HG03108 (cell line): ENCODE results near the gene TARS1.
"Not testable (repeated sequence)": the region's sequence is repeated elsewhere in the genome, so short reads cannot be mapped to it uniquely, and the experiment has no call there.

Source experiments
- ATAC-seq: cut with Tn5 transposase; IDR thresholded peaks from one replicate; pipeline ENCODE4 v1.9.1; 2021; ENCODE audit warnings: moderate library complexity; ENCODE audit not compliant: unreplicated experiment

Gene TARS1

GRCh38 chr5:33482335-33482734, 41.6 kb downstream of the TARS1 start:
- no peak for ATAC-seq

DNA sequence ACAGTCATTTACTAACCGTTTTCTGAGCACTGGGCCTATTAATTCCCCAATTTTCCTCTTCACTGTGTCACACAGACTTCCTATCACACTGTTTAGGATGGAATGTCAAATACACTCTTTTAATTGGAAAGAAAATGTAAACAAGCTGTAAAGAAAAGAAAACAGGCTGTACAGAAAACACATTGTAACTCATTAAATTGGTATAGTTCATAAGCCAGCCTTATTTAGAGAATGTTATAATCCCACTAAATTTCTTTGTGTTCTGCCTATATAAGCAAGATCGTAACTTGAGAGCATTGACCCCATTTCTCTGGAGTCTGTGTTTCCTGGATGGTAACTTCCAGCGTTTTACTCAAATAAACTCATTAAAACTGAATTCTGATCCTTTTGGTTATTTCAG, 46.5 kb downstream of the TARS1 start:
- no peak for ATAC-seq

DNA sequence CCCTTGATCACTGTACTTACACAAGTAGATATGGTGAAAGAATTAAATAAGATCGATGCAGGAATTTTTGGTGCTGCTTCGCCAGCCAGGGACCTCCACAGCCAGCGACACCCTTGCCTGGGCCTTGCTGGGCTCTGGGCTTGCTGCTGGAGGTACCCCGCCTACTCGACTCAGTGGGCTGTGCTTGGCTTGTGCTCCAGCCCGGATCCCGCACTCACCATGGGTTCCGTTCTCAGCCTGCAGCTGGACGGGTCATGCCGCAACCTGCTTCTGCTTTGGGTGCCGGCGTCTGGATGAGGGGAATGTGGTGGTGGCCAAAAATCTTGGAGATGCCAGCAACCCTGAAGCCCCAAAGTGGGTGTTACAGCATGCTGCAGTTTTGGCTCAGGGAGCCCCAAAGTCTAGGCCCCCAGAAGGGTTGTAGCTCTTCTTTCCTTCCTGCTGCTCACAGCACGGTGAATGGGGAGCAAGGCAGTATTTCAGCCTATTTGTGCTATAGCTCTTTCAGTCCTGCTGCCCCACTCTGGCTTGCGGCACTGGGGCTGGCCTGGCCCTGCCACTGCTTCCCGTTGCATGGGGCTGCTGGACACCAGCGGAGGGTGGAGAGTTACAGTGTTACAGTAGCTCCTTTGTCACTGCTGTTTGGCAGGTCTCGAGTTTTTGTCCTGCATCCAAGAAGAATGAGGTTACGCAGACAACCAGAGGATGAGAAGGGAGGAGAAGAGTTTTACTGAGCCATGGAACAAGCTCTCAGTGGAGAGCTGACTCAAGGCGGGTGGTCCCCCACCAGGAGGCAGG, 48.0 kb downstream of the TARS1 start:
- no peak for ATAC-seq

DNA sequence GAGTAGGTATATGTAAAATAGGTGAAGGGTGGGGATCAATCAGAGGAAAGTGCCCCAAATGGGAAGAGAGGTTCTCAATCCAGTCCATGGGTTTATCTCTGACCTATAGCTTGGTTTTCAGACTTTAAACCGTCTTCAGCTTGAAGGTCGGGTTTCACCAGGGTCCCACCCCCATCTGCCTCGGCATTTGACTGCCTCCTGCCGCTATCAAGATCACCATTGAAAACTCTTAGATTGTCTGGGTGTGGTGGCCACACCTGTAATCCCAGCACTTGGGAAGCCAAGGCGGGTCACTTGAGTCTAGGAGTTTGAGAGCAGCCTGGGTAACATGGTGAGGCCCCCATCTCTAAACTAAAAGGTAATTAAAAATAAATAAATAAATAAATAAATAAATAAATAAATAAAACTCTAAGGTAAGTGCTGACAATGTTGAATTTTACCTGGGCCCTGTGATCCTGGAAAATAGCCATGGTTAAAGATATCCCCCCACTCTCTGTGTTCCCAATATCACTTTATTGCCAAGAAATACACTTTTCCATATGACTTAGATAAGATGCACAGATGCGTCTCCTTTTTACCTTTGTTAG, 48.8 kb downstream of the TARS1 start:
- ATAC-seq = no peak

DNA sequence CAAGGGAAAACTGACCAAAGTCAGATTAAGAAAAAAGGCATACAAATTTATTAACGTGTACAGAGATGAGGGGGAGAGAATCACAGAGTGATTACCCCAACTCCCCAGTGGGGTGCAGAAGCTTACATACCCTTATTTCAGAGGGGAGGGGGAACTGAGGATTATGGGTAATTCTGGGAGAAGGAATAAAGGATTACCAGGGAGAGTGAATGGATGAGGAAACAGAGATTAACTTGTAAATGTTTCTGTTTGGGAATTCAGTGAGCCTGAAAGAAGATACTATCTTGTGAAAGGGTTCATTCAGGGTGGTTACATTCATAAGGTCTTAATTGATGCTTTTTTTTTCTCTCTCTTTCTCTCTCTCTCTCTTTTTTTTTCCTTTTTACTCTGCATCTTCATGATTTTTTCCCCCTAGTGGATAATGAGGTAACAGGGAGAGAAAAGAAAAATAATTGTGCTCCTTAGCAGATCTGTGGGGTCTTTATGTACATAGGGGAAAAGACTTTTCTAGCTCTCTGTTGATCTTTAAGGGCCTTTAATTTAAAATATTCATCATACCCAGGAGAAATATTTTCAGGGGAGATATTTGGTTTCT, 49.4 kb downstream of the TARS1 start:
- no peak for ATAC-seq

GRCh38 chr5:33491941-33492340, 51.2 kb downstream of the TARS1 start:
- no peak for ATAC-seq

DNA sequence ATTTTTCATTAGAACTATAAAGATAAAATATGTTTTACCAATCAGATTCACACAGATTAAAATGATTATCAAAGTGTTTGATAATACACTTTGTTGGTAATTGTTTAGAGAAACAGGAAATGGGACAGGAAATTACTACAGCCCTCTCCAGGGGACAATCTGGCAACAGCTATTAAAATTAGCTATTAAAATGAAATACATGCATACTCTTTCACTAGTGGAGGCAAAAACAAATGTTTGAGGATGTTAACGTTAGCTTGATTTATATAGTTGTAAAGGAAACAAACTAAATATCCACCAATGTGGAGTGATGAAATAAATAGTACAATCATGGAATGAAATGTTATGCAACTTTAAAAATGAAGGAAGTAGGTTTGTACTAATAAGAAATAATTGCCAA, 53.7 kb downstream of the TARS1 start:
- no peak for ATAC-seq

DNA sequence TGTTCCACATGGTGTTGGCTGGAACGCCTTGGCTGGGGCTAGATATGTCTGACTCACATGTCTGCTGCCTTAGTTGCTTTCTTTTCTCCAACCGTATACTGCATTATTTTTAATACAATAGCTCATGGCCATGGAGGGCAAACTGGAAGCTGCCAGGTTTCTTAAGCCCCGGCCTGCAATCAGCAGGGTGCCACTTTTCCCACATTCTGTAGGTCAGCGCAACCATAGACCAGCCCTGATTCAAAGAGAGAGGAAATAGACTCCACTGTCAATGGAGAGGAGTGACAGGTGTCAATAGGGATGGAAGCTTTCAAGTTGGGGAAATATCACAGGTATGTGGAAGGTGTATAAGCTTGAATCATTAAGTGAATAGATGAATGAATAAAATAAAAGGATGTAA, 60.5 kb downstream of the TARS1 start:
- no peak for ATAC-seq

DNA sequence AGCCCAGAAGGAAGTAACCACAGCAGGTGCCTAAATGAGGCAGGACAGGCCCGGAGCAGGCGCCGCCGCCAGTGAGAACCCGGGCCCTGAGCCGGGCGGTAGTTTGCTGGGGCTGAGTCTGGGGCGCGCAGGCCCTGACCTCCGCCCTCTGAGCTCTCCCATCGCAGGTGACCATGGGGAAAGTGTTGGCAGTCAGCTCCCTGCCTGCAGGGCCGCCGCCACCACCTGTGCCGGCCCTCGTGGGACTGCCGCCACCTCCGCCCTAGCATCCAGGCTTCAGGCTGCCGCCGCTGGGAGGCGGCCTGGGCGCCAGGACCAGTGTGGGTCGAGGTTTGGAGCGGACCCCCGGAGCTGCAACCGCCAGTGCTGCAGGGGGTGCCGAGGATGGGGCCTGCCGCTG, 61.1 kb downstream of the TARS1 start:
- ATAC-seq = no peak

DNA sequence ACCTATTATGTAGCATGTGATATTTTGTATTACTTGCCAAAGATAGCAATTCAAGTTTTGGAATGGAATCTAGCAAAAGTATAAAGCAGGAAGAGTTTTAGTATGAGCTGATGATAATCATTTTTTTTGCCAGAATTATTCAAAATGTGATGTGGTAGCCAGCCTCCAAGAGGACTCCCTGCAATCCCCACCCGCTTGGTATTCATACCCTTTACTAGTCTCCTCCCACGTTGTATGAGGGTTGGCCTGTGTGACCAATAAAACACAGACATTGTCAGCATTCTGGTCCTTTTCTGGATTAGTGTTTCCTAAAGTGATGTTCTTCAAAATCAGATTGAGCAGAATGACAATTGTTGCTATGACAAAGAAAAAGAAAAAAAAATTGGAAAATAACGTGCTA, 63.8 kb downstream of the TARS1 start:
- no peak for ATAC-seq

DNA sequence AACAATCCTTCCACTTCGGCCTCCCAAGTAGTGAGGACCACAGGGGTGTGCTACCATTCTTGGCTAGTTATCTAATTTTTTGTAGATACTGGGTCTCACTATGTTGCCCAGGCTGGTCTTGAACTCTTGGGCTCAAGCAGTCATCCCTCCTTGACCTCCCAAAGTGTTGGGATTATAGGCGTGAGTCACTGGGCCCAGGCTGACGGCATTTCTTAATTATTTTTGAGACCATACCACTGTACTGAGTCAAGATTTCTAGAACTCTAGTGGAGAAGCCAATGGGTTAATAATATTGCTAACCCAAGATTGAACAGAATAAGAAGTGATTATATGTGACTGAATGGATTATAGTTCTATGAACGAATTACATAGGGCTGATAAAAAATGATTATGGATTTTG, 66.7 kb downstream of the TARS1 start:
- ATAC-seq = no peak

DNA sequence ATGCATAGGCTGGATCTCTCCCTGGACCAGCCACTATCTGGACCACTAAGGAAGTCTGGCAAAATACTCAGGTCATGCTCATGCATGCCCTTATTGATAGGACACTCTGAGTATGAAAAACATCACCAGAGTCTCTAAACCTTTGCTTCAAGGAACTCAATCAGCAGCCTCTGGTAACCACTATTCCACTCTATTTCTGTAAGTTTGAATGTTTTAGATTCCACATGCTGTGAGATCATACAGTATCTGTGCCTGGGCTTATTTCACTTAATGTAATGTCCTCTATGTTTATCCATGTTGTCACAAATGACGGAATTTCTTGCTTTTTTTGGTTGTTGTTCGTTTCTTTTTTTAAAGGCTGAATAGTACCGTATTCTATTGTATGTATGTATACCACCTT, 68.3 kb downstream of the TARS1 start:
- no peak for ATAC-seq

DNA sequence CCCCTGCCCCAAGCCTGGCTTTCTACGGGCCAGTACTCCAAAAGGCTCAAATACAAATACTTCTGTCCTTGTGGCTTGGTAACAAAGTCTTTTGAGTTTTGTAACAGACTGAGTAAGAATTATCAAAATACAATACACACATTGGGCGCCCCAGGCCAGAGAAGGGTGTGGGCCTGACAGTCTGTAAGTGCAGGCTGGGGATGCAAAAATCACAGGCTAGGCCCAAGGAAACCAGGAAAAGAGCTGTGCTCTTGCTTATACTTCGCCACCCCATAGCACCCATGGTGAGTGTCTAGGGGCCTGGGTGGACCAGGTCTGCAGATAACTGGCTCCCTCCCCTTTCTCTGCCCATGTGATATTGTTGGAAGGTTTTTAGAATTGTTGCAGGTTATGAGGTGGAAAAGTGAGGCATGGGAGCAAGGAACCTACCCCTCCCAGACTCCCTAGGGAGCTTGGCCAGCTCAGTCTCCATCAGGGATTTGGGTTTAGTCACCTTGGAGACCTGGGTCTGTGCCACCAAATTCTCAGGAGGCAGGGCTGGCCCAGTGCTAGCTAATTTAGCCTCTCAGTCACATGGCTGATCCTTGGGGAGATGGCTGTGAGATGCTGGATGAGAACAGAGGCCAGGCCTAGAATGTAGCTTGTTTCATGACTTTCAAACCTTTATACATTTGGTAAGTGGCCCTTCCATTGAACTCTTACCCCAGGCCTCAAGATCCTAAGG, 72.9 kb downstream of the TARS1 start:
- ATAC-seq = no peak

GRCh38 chr5:33515366-33515765, 74.6 kb downstream of the TARS1 start:
- ATAC-seq = not testable (repeated sequence)

- ATAC-seq = no peak
Measured at GRCh38 chr5:33516421-33516820, 75.7 kb downstream of the TARS1 start.
